Measurements from ENCODE around the gene CACNA2D2. TPM values are rescaled to one million over a fixed set of nuclear protein-coding genes. Genes with fewer than 3 reads are reported as not detected.

CACNA2D2 gene
- total and polyA plus RNA-seq, 2 donors from 2014 or later, result 3.6 to 6.0 TPM

GRCh38 chr3:50317300-50317699 is 186.1 kb downstream of the CACNA2D2 start:
- intact Hi-C loops (cut with DNase I), result no loop called here
- Histone ChIP-seq H3K36me3 (ENCODE audit: control insufficient read depth in 2 of 3, insufficient read depth in 3 of 3, low read length in 3 of 3) (peaks cover 6 to 18% (median 14%) of the 10 kb centered on the region in 3 donors), H3K27me3 (ENCODE audit: control insufficient read depth, insufficient read depth, low read length) (no peaks in the 10 kb centered on the region), H3K27ac (ENCODE audit: low read depth in 2 of 2, low read length in 2 of 2) (peak overlapping the region in 1 of 2 donors; percentile 5), H3K9ac (ENCODE audit: low read length in 3 of 3) (no peak overlapping the region), H3K4me3 (ENCODE audit: low read length in 3 of 3) (no peak overlapping the region), H3K4me1 (ENCODE audit: control insufficient read depth in 2 of 3, insufficient read depth in 2 of 3, low read depth in 1 of 3, low read length in 3 of 3) (peaks cover 3 to 35% (median 20%) of the 10 kb centered on the region in 3 donors), H3K9me3 (ENCODE audit: control insufficient read depth in 2 of 3, insufficient read depth in 1 of 3, low read length in 3 of 3) (no peaks in the 10 kb centered on the region)
- no peak for FAIRE-seq
- peak in 1 of 5 donors; percentile 85 for DNase-seq
- no peak for TF ChIP-seq CTCF (IDR thresholded peaks at IDR 0.05; ENCODE audit: borderline replicate concordance, extremely low read depth, insufficient read depth)

GRCh38 chr3:50316657-50317242 is 186.7 kb downstream of the CACNA2D2 start:
- no peaks in the 10 kb centered on the region for H3K9me3 ChIP-seq (ENCODE audit: control insufficient read depth in 2 of 3, insufficient read depth in 1 of 3, low read length in 3 of 3)
- no peaks in the 10 kb centered on the region for H3K27me3 ChIP-seq (ENCODE audit: control insufficient read depth, insufficient read depth, low read length)
- H3K36me3 ChIP-seq (ENCODE audit: control insufficient read depth in 2 of 3, insufficient read depth in 3 of 3, low read length in 3 of 3), result peaks cover 6 to 18% (median 14%) of the 10 kb centered on the region in 3 donors
- H3K4me1 ChIP-seq (ENCODE audit: control insufficient read depth in 2 of 3, insufficient read depth in 2 of 3, low read depth in 1 of 3, low read length in 3 of 3), result peaks cover 3 to 33% (median 20%) of the 10 kb centered on the region in 3 donors
- no peak overlapping the region for H3K4me3 ChIP-seq (ENCODE audit: low read length in 3 of 3)
- intact Hi-C loops (cut with DNase I), result no loop called here
- DNase-seq (peak in 1 of 5 donors; percentile 96), FAIRE-seq (no peak)
- TF ChIP-seq CTCF (IDR thresholded peaks at IDR 0.05; ENCODE audit: borderline replicate concordance, extremely low read depth, insufficient read depth), result no peak
- no peak overlapping the region for H3K9ac ChIP-seq (ENCODE audit: low read length in 3 of 3)
- H3K27ac ChIP-seq (ENCODE audit: low read depth in 2 of 2, low read length in 2 of 2), result peak overlapping the region; percentile 1 to 5

- intact Hi-C loops (cut with DNase I), result no loop called here
- Histone ChIP-seq H3K27ac (ENCODE audit: low read depth in 2 of 2, low read length in 2 of 2) (no peak overlapping the region), H3K4me1 (ENCODE audit: control insufficient read depth in 2 of 3, insufficient read depth in 2 of 3, low read depth in 1 of 3, low read length in 3 of 3) (peaks cover 0 to 23% (median 11%) of the 10 kb centered on the region in 3 donors), H3K36me3 (ENCODE audit: control insufficient read depth in 2 of 3, insufficient read depth in 3 of 3, low read length in 3 of 3) (peaks cover 6 to 18% (median 11%) of the 10 kb centered on the region in 3 donors), H3K4me3 (ENCODE audit: low read length in 3 of 3) (no peak overlapping the region), H3K27me3 (ENCODE audit: control insufficient read depth, insufficient read depth, low read length) (no peaks in the 10 kb centered on the region), H3K9me3 (ENCODE audit: control insufficient read depth in 2 of 3, insufficient read depth in 1 of 3, low read length in 3 of 3) (no peaks in the 10 kb centered on the region), H3K9ac (ENCODE audit: low read length in 3 of 3) (no peak overlapping the region)
- DNase-seq (no peak), FAIRE-seq (no peak)
- no peak for TF ChIP-seq CTCF (IDR thresholded peaks at IDR 0.05; ENCODE audit: borderline replicate concordance, extremely low read depth, insufficient read depth)
Observed at GRCh38 chr3:50314816-50315215, 188.6 kb downstream of the CACNA2D2 start.

Data from kidney (tissue), 14 donors.